ENCODE measurements around the gene CHSY3.

- TF ChIP-seq, protein P1, sequence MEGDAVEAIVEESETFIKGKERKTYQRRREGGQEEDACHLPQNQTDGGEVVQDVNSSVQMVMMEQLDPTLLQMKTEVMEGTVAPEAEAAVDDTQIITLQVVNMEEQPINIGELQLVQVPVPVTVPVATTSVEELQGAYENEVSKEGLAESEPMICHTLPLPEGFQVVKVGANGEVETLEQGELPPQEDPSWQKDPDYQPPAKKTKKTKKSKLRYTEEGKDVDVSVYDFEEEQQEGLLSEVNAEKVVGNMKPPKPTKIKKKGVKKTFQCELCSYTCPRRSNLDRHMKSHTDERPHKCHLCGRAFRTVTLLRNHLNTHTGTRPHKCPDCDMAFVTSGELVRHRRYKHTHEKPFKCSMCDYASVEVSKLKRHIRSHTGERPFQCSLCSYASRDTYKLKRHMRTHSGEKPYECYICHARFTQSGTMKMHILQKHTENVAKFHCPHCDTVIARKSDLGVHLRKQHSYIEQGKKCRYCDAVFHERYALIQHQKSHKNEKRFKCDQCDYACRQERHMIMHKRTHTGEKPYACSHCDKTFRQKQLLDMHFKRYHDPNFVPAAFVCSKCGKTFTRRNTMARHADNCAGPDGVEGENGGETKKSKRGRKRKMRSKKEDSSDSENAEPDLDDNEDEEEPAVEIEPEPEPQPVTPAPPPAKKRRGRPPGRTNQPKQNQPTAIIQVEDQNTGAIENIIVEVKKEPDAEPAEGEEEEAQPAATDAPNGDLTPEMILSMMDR (IDR thresholded peaks at IDR 0.05): no peak
- TF ChIP-seq POLR2A (IDR thresholded peaks at IDR 0.05): no peak
Measured at GRCh38 chr5:130000460-130000859, 96.2 kb downstream of the CHSY3 start.
